G401 (cell line): ENCODE results near the gene SPSB4. TPM values are rescaled to one million over a fixed set of nuclear protein-coding genes. Genes with fewer than 3 reads are reported as not detected.
"Not testable (repeated sequence)": the region's sequence is repeated elsewhere in the genome, so short reads cannot be mapped to it uniquely, and the experiment has no call there.

Source experiments
- DNase-seq: peaks from one replicate; pipeline ENCODE4 v3.0.0-alpha.2; 2015; ENCODE audit warnings: low spot score
- in situ Hi-C: cut with HindIII; loops from 2 replicates; pipeline ENCODE4 v1.10.0; 2016; ENCODE audit warnings: low sequenced_read_pairs, mixed read lengths
- total RNA-seq: library from RNA; depleted of rRNA; stranded (reverse); fragments of >200 nt; shearing (Covaris generic); gene quantifications from 2 replicates; pipeline ENCODE4 v1.2.3, GENCODE V29; 2014

Gene SPSB4
- total RNA-seq, 1 experiment from 2014 or later: 1.5 TPM

GRCh38 chr3:141108039-141108438 is 56.9 kb downstream of the SPSB4 start:
- no peak for DNase-seq
- in situ Hi-C loops: no loop called here

- in situ Hi-C loops: no loop called here
- no peak for DNase-seq
Measured at GRCh38 chr3:141109751-141110150, 58.6 kb downstream of the SPSB4 start.

- in situ Hi-C loops: no loop called here
- DNase-seq: no peak
Measured at GRCh38 chr3:141110322-141110721, 59.2 kb downstream of the SPSB4 start.

GRCh38 chr3:141111364-141112155 is 60.4 kb downstream of the SPSB4 start:
- DNase-seq: no peak
- in situ Hi-C loops: no loop called here

GRCh38 chr3:141112686-141113297 is 61.6 kb downstream of the SPSB4 start:
- no peak for DNase-seq
- in situ Hi-C loops: no loop called here

- DNase-seq, in situ Hi-C loops: not testable (repeated sequence)
Measured at GRCh38 chr3:141113680-141114079, 62.5 kb downstream of the SPSB4 start.

- DNase-seq: no peak
- in situ Hi-C loops: no loop called here
Measured at GRCh38 chr3:141114179-141114745, 63.1 kb downstream of the SPSB4 start.

GRCh38 chr3:141114816-141115460 is 63.8 kb downstream of the SPSB4 start:
- DNase-seq: peak; percentile 52

GRCh38 chr3:141115789-141116541 is 64.8 kb downstream of the SPSB4 start:
- in situ Hi-C loops: no loop called here
- DNase-seq: no peak

More at GRCh38 chr3:141114816-141115460, 63.8 kb downstream of the SPSB4 start:
- in situ Hi-C loops: no loop called here

- in situ Hi-C loops: no loop called here
- DNase-seq: no peak
Measured at GRCh38 chr3:141116721-141117120, 65.6 kb downstream of the SPSB4 start.

- DNase-seq, in situ Hi-C loops: not testable (repeated sequence)
Measured at GRCh38 chr3:141117982-141118381, 66.8 kb downstream of the SPSB4 start.

GRCh38 chr3:141122455-141123030 is 71.4 kb downstream of the SPSB4 start:
- in situ Hi-C loops: no loop called here
- DNase-seq: no peak

GRCh38 chr3:141123677-141124410 is 72.7 kb downstream of the SPSB4 start:
- no peak for DNase-seq
- in situ Hi-C loops: no loop called here

- DNase-seq: no peak
- in situ Hi-C loops: no loop called here
Measured at GRCh38 chr3:141124715-141125114, 73.6 kb downstream of the SPSB4 start.

GRCh38 chr3:141125351-141125750 is 74.2 kb downstream of the SPSB4 start:
- no peak for DNase-seq
- in situ Hi-C loops: no loop called here

GRCh38 chr3:141126661-141127343 is 75.7 kb downstream of the SPSB4 start:
- DNase-seq: no peak
- in situ Hi-C loops: no loop called here

GRCh38 chr3:141127344-141128125 is 76.4 kb downstream of the SPSB4 start:
- DNase-seq: peak; percentile 98
- in situ Hi-C loops: no loop called here
